Stimulated activated CD4-positive, alpha-beta T cell treated with anti-CD3 and anti-CD28 coated beads, TNF-alpha, amount 100 ng/mL, for 1 hour (primary cell): ENCODE results near the gene POPDC2.
"Not testable (repeated sequence)": the region's sequence is repeated elsewhere in the genome, so short reads cannot be mapped to it uniquely, and the experiment has no call there.

Experiments
- DNase-seq, 3 donors: peaks; one replicate each; pipeline ENCODE4 v3.0.0-alpha.2; 2020; ENCODE audit warnings: low read depth in 3 of 3, low spot score in 1 of 3

POPDC2 gene

DNA sequence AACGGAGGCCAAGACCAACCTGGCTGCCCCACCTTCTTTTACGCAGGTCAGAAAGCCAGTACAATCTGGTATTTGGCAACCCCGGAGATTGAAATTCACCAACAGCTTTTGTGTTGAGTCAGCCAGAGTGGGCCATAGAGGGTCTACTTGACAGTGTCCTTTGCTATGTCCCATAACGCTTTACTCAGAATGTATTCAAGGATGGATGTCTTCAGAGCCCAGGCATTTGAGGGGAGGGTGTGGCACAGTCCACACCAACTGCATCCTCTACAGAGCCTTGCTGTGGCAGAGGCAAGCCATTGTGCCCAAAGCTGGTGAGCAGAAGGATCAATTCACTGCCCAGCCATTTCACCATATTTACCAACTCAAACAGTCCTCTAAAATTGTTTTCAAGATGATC is 44.3 kb downstream of the POPDC2 start:
- no peak for DNase-seq

DNA sequence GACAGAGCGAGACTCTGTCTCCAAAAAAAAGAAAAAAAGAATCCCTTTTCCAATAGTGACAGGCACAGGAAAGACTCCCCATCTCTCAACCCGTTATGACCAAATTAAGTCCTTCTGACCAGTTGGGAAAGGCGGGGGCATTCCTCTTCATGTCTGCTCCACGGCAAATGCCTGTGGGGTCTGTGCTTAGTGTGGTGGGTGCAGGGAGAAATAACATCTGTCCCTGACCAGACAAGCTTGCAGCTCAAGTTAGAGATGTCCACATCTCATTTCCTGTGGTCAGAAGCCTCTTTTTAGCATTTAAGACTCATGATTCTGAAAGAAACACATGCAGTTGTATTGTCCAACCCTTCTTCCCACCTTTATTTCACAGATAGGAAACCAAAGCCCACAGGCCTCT is 46.5 kb downstream of the POPDC2 start:
- DNase-seq: no peak

- no peak for DNase-seq
Observed at GRCh38 chr3:119613201-119613600, 47.2 kb downstream of the POPDC2 start.

DNA sequence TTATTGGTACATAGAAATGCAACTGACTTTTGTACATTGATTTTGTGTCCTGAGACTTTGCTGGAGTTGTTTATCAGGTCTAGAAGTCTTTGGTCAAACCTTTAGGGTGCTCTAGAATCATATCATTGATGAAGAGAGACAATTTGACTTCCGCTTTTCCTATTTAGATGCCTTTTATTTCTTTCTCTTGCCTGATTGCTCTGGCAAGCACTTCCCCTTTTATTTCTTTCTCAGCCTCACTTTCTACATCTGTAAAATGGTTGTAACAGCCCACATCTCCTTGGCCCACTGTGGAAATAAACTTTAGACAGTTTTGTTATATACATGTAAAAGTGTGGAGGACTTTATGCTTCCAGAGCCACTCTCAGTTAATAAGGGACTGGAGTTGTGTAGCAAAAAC is 48.7 kb downstream of the POPDC2 start:
- DNase-seq: no peak

DNA sequence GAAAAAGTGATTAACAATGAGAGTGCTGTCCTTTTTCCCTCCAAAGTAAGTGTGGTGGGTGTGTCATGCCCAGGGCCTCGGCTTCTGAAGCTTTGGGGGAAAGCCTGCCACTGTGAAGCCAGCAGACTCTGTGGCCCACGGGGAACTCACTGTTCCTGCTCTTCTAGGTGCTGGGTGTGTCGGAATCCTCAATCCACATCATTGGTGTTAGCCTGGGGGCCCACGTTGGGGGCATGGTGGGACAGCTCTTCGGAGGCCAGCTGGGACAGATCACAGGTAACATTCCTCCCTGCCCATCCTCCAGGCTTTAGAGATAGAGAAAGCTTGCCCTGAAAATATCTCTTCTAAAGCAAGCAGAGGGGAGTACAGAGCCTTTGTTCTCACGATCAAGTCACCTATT is 51.1 kb downstream of the POPDC2 start:
- DNase-seq: no peak

DNA sequence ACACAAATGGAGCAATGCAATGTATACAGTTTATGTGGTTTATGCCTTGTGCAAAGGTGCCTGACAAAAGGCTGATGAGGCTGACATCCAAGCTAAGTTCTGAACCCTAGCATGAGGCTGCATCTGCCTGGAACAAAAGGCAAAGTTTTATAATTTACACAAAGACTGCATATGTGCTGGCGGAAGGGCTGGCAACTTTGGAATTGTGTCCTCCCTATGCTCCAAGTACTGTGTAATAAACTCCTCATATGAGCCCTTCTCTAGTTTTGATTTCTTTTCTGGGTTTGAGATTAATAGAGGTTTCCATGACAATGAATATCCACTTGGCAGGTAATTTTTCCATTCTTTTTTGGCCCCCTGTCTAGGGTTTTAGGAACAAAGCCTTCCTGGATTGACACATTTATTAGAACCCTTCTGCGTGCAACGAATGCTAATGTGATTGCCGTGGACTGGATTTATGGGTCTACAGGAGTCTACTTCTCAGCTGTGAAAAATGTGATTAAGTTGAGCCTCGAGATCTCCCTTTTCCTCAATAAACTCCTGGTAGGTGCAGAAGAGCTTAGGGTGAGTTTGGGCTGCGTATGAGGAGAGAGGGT is 51.9 kb downstream of the POPDC2 start:
- no peak for DNase-seq

GRCh38 chr3:119604878-119605277 is 55.5 kb downstream of the POPDC2 start:
- DNase-seq: no peak

GRCh38 chr3:119602676-119603075 is 57.7 kb downstream of the POPDC2 start:
- DNase-seq: no peak

DNA sequence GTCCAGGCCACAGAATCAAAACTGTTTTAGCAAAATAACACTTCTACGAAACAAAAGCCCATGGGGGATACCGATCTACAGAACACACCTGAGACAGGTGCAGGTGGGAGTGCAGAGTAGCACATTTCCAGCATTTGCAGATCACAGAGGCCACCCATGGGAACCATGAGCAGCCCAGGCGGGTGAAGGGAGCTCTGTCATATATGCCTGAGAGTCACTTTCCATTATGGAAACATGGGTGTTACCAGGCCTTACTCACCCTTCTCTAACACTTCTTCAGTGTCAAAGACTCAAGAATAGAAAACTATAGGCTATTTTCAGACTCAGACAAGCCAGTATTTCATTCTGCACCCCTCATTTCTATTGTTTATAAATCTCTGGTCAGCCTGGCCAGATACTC is 59.2 kb downstream of the POPDC2 start:
- DNase-seq: no peak

DNA sequence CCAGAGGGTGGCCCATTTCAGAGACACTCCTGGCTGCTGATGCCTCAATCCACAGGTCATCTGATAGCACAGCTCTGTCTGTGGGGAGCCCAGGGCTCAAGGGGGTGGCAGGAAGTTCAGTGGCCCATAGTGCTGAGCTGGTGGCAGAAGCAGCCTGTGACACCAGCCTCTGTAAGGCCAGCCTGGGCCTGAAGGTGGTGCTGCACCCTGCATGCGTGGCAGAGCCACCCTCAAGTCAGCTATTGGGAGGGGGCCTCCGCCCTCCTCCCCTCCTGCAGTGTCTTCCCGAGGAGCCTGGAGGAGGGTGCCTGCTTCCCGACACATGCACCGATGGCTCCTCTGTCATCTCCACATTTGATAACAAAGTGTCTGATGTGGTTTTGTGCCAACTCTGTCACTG is 59.7 kb downstream of the POPDC2 start:
- DNase-seq: no peak

DNA sequence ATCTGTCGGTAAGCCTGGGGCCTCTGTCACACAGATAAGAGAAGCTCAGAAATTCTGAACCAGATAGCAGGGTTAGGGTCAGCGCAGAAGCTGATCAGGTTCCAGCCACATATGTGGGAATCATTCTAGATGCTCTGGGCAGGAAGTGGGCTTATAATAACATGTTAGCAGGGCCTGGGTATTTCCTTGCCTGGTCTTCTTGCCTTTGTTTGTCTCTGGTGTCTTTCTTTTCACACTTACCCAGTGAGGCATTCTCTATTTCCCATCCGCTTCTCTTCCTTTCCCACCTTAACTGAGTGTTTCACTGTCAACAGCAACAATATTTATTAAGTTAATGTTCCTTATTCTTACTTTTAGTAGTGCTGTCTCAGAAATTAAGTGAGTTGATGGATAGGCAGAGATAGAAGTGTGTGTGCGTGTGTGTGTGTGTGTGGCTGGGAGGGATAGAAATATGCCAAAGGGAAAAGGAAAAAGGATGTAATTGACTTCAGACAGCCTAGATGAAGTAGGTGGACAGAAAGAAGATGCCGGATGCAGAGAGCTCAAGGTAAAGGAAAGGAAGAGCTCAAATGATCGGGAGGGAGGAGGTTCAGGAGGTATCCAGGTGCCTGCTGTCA is 60.7 kb downstream of the POPDC2 start:
- DNase-seq: no peak

DNA sequence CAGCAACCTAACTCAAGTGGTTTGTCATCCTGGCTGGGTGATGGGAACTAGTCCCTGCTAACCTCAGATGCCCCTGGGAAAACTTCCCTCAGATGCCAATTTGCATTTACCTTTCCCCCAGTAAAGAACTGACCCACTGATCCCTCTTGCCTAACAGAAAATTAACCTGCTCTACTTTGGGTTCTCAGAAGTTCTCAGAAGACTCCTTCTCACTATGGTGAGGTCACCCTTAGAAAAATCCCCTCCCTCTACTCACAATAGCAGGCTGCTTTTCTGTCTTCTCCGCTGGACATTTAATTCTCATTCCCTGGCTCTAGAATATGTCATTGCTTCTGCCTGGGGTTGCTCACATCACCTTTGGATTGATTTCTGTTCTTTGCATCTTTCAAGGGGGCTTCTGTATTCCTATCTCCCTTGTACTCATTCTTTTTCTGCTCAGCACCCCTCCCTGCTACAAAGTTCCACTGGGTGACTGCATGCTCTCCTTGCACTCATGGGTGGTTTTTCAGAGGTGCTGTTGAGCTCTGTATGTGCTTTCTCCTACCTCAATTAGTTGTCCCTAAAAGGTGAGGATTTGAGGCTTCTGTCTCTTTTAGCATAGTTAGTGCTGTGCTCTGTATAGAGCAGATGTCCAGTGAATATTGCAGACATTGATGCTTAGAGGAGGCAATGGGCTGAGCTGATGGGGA is 61.8 kb downstream of the POPDC2 start:
- DNase-seq: no peak

DNA sequence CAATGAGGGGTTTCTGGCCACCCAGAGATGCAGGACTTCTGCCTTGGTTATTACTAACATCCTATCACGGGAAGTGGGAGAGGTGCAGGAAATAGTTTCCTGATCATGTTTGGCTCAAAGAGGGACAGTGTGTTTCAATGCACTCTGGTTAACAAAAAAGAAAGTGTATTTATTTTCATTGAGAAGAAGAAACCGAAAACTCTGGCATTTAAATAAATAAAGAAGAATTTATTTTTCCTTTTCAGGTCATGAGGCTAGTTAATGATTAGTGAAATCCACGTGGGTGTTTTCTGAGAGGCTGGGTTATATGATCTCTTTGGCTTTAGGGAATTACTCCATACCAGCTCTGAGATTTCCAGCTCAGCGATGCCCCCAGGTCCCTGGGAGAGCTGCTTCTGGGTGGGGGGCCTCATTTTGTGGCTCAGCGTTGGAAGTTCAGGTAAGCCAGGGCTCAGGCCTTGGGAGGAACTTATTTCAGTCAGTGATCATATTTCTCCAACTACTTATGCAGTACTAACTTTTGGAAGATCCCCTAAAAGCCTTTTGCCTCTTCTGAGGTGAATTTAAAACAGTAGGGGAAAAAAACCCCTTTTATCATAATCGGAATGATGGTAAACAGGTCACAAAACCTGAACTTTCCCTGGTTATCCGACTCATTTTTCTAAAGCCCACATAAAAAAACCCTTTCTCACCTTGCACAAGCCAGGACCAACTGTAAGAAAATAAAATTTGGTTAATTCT is 62.7 kb downstream of the POPDC2 start, which contains the start of gene PLA1A:
Gene PLA1A, plus strand, starts transcription at position 338 of the 741 bp plus-strand sequence. Its CDS starts 29 bp downstream, at position 367.
- DNase-seq: no peak

- DNase-seq: no peak
Observed at GRCh38 chr3:119596398-119596797, 64.0 kb downstream of the POPDC2 start.

GRCh38 chr3:119595639-119596334 is 64.6 kb downstream of the POPDC2 start:
- no peak for DNase-seq

GRCh38 chr3:119594929-119595328 is 65.5 kb downstream of the POPDC2 start:
- DNase-seq: not testable (repeated sequence)

GRCh38 chr3:119594066-119594465 is 66.3 kb downstream of the POPDC2 start:
- no peak for DNase-seq

- DNase-seq: no peak
Observed at GRCh38 chr3:119592861-119593260, 67.5 kb downstream of the POPDC2 start.
